Activated CD4-positive, alpha-beta T cell treated with anti-CD3 and anti-CD28 coated beads for 4 hours (primary cell): ENCODE results near the gene ENTPD7.

Experiments used
- DNase-seq, 2 donors: peaks; one replicate each; pipeline ENCODE4 v3.0.0-alpha.2; 2020

ENTPD7 gene

DNA sequence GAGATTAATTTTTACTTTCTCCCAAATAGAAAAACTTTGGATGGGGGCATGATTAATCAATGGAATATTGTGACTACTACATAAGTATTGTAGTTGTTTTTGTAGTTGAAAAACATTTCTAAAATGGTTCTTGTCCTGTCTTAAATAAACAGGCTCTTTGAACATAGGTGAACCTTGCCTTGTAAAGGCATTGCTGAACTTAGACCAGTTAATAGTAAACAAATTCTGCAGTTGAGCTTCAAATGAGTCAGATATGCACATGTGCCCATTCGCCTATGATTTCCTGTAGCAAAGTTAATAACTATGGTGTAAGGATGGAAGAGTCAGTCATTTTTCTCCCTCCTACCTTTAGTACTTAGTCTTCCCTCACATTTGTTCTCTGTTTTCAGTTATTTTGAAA lies 95.4 kb downstream of the ENTPD7 start:
- DNase-seq = no peak
